Esophagus (tissue), 2 donors: ENCODE results near the gene TLX1. TPM values are rescaled to one million over a fixed set of nuclear protein-coding genes. Genes with fewer than 3 reads are reported as not detected.

Experiments
- H3K27ac ChIP-seq, 2 donors: one replicate each; pipeline ENCODE4 v1.5.1; 2013; ENCODE audit warnings: low read depth in 2 of 2, mild to moderate bottlenecking in 2 of 2, inconsistent platforms in 1 of 2, low read length in 1 of 2, moderate library complexity in 1 of 2
- H3K27me3 ChIP-seq, 2 donors: one replicate each; pipeline ENCODE4 v1.6.1; 2013; ENCODE audit warnings: low read length in 2 of 2, control low read depth in 1 of 2, mild to moderate bottlenecking in 1 of 2; ENCODE audit not compliant: insufficient read depth in 2 of 2, control insufficient read depth in 1 of 2
- H3K36me3 ChIP-seq, 2 donors: one replicate each; pipeline ENCODE4 v1.6.1; 2013; ENCODE audit warnings: low read length in 1 of 2; ENCODE audit not compliant: control insufficient read depth in 2 of 2, insufficient read depth in 2 of 2
- H3K4me1 ChIP-seq, 2 donors: one replicate each; pipeline ENCODE4 v1.6.1; 2013; ENCODE audit warnings: low read length in 1 of 2; ENCODE audit not compliant: control insufficient read depth in 2 of 2, insufficient read depth in 2 of 2
- H3K4me3 ChIP-seq, 2 donors: one replicate each; pipeline ENCODE4 v1.5.1; 2013; ENCODE audit warnings: low read length in 2 of 2, mild to moderate bottlenecking in 2 of 2, low read depth in 1 of 2, moderate library complexity in 1 of 2
- H3K9me3 ChIP-seq, 2 donors: one replicate each; pipeline ENCODE4 v1.6.1; 2013; ENCODE audit warnings: mild to moderate bottlenecking in 2 of 2, low read depth in 1 of 2, low read length in 1 of 2, moderate library complexity in 1 of 2; ENCODE audit not compliant: control insufficient read depth in 2 of 2, insufficient read depth in 1 of 2
- WGBS, 2 donors: extraction: QIAGEN DNeasy Blood & Tissue Kit; methylation state at CpG; one replicate each; pipeline ENCODE4 v1.1.7; 2013; 5-methylcytosine and 5-hydroxymethylcytosine counted together
- polyA plus RNA-seq, 2 donors: library from polyadenylated mRNA; stranded (reverse); fragments of 200-250 nt; gene quantifications; one replicate each; pipeline ENCODE4 v1.2.3, GENCODE V29; 2013
- donor health status: healthy with polysubstance abuse.
- donor health status: Bipolar disorder and iron deficiency.

TLX1 gene
- polyA plus RNA-seq, 2 donors: not detected

GRCh38 chr10:101107771-101108170 lies 23.3 kb upstream of the TLX1 start:
- Histone ChIP-seq H3K9me3 (no peaks in the 10 kb centered on the region), H3K27me3 (no peaks in the 10 kb centered on the region), H3K27ac (no peak overlapping the region), H3K36me3 (no peaks in the 10 kb centered on the region), H3K4me3 (no peak overlapping the region), H3K4me1 (peaks cover 2% of the 10 kb centered on the region in 2 donors)
- 89% methylated on average over 5 of the region's 5 CpGs for whole genome bisulfite sequencing, 2 donors

- Histone ChIP-seq H3K27me3 (no peaks in the 10 kb centered on the region), H3K9me3 (no peaks in the 10 kb centered on the region)
These were observed 20.1 kb upstream of the TLX1 start for GRCh38 chr10:101110856-101111523.

GRCh38 chr10:101111547-101111946 lies 19.6 kb upstream of the TLX1 start:
- Histone ChIP-seq H3K9me3 (no peaks in the 10 kb centered on the region), H3K4me3 (no peak overlapping the region), H3K4me1 (peaks cover 2% of the 10 kb centered on the region in 2 donors), H3K27me3 (no peaks in the 10 kb centered on the region), H3K27ac (no peak overlapping the region), H3K36me3 (no peaks in the 10 kb centered on the region)
- 68 to 77% methylated on average over 8 of the region's 8 CpGs for WGBS, 2 donors

More at GRCh38 chr10:101110856-101111523, 20.1 kb upstream of the TLX1 start:
- Histone ChIP-seq H3K36me3 (no peaks in the 10 kb centered on the region), H3K4me1 (peaks cover 2% of the 10 kb centered on the region in 2 donors), H3K27ac (no peak overlapping the region), H3K4me3 (no peak overlapping the region)
- 38 to 39% methylated on average over 6 of the region's 6 CpGs for WGBS, 2 donors

- H3K9me3 ChIP-seq: no peaks in the 10 kb centered on the region
- H3K27me3 ChIP-seq: no peaks in the 10 kb centered on the region
- no peaks in the 10 kb centered on the region for H3K36me3 ChIP-seq
- no peak overlapping the region for H3K27ac ChIP-seq
- peaks cover 2% of the 10 kb centered on the region in 2 donors for H3K4me1 ChIP-seq
- no peak overlapping the region for H3K4me3 ChIP-seq
- WGBS, 2 donors: 20 to 26% methylated on average over 12 of the region's 12 CpGs
These were observed 18.1 kb upstream of the TLX1 start for GRCh38 chr10:101112799-101113594.

GRCh38 chr10:101113890-101114403 lies 17.2 kb upstream of the TLX1 start:
- Histone ChIP-seq H3K9me3 (no peaks in the 10 kb centered on the region), H3K4me1 (peaks cover 2% of the 10 kb centered on the region in 2 donors), H3K4me3 (no peak overlapping the region), H3K27me3 (no peaks in the 10 kb centered on the region), H3K27ac (no peak overlapping the region), H3K36me3 (no peaks in the 10 kb centered on the region)
- WGBS, 2 donors: 63 to 73% methylated on average over 2 of the region's 2 CpGs

GRCh38 chr10:101114646-101115045 lies 16.5 kb upstream of the TLX1 start:
- Histone ChIP-seq H3K27ac (no peak overlapping the region), H3K36me3 (no peaks in the 10 kb centered on the region), H3K4me3 (no peak overlapping the region), H3K27me3 (no peaks in the 10 kb centered on the region), H3K4me1 (peaks cover 2% of the 10 kb centered on the region in 2 donors), H3K9me3 (no peaks in the 10 kb centered on the region)
- 38 to 61% methylated on average over 2 of the region's 2 CpGs for WGBS, 2 donors

- Histone ChIP-seq H3K9me3 (peaks cover 0 to 2% of the 10 kb centered on the region in 2 donors), H3K36me3 (no peaks in the 10 kb centered on the region), H3K27ac (no peak overlapping the region), H3K27me3 (peaks cover 0 to 2% of the 10 kb centered on the region in 2 donors), H3K4me1 (peaks cover under 1 to 2% of the 10 kb centered on the region in 2 donors), H3K4me3 (no peak overlapping the region)
- WGBS, 2 donors: 83 to 85% methylated on average over 6 of the region's 6 CpGs
These were observed 14.3 kb upstream of the TLX1 start for GRCh38 chr10:101116754-101117153.

- Histone ChIP-seq H3K4me3 (no peak overlapping the region), H3K9me3 (peaks cover 0 to 3% of the 10 kb centered on the region in 2 donors), H3K36me3 (no peaks in the 10 kb centered on the region), H3K4me1 (peaks cover 6 to 7% of the 10 kb centered on the region in 2 donors), H3K27ac (no peak overlapping the region), H3K27me3 (peaks cover 0 to 10% of the 10 kb centered on the region in 2 donors)
- 60 to 71% methylated on average over 1 of the region's 1 CpG for WGBS, 2 donors
These were observed 13.1 kb upstream of the TLX1 start for GRCh38 chr10:101118031-101118430.

- Histone ChIP-seq H3K27me3 (peaks cover 0 to 24% of the 10 kb centered on the region in 2 donors), H3K36me3 (no peaks in the 10 kb centered on the region), H3K27ac (no peak overlapping the region), H3K4me1 (peaks cover 8 to 16% of the 10 kb centered on the region in 2 donors), H3K4me3 (peak overlapping the region; percentile 49), H3K9me3 (peaks cover 0 to 3% of the 10 kb centered on the region in 2 donors)
- WGBS, 2 donors: 92 to 96% methylated on average over 2 of the region's 2 CpGs
These were observed 10.6 kb upstream of the TLX1 start for GRCh38 chr10:101120520-101120883.
